HG03457 (cell line): Measurements from ENCODE around the gene DPT.
"Not testable (repeated sequence)": the region's sequence is repeated elsewhere in the genome, so short reads cannot be mapped to it uniquely, and the experiment has no call there.

Experiments
- ATAC-seq: cut with Tn5 transposase; IDR thresholded peaks from one replicate; pipeline ENCODE4 v1.9.1; 2021; ENCODE audit warnings: moderate number of reproducible peaks; ENCODE audit not compliant: unreplicated experiment

DPT gene

DNA sequence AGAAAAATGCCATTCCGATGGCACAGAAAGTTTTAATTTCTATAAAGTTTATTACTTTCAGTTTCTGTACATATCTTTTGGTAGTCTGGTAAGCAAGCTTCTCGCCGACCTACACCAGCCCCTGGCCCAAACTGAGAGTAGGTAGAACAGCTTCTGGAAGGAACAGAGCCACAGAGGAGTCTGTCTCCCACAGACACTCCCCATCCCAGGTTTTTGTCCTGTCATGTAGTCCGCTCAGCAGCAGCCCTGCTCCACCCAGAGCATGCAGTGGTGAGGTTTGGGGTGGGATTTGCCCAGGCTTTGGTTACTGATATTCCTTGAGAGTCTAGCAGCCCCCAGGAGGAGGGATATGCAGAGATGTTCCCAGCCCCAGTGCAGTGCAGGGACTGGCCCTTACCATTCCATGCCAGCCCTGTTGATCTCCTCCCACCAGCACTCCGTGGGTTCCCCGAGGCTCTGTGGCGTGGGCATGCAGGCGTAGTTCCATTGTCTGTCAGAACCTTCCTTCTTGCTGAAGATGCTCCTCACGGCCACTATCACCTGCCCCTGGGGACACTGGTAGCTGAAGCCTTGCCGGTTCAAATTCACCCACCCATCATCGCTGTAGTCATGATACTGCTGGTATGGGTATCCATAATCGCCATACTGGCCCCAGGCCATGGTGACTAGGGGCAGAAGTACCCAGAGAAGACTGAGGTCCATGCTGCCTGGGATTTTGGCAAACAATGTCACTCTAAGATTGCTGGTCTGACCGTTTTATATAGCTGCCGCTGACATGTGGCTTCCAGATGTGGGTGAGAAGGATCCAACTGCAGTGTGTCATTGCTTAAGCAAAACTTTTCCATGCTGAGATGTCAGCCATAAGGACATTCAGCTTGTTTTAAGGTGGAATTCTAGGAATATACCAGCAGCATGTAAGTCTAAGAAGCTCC lies at the start of gene DPT:
Gene DPT, minus strand, starts transcription at position 734 of the 932 bp plus-strand sequence. Its CDS starts 32 bp downstream, at position 702.
- no peak for ATAC-seq

- no peak for ATAC-seq
Observed at GRCh38 chr1:168775366-168775765, 46.4 kb upstream of the DPT start.

DNA sequence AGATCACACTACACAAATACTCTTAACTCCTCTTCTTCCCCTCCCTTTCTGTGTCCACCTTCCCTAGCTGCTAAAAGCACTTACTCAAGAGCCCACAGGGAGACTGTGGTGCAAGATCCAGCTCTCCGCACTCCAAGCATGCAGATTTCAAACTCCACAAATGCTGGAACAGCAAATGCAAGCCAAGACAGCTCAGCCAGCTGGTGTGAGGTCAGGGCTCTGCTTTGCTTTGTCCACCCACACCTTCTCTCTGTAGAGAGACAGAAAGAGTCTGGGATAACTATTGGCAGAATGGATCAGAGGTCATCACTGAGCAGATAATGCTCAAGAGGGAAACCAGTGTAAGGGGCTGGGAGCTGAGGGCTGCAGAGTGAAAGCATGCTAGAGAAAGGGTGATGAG lies 45.2 kb upstream of the DPT start:
- ATAC-seq, result no peak

DNA sequence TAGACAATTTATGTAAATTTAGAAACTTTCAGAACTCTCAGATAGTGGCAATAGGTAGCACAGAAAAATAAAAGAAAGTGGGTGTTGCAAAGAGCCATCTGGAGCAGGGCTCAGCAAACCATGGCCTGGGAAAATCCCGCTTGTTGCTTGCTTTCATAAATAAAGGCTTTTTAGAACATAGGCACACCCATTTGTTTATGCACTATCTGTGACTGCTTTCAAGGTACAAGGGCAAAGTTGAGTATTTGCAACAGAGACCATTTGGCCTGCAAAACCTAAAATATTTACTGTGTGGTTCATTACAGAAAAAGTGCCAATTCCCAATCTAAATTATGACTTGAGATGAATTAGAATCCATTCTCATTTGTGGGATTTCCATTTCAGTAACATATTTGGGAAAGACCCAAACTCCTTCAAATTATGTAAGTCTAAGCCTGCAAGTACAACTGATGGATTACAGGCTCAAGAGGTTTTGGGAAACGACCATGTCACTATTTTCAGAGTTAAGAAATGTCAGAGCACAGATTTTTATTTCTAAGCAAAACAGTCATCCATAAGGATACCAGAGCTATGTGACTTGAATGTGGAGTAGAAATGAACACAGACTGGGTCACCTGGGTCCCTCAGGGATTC lies 43.5 kb upstream of the DPT start:
- ATAC-seq, result no peak

GRCh38 chr1:168771104-168771630 lies 42.2 kb upstream of the DPT start:
- no peak for ATAC-seq

DNA sequence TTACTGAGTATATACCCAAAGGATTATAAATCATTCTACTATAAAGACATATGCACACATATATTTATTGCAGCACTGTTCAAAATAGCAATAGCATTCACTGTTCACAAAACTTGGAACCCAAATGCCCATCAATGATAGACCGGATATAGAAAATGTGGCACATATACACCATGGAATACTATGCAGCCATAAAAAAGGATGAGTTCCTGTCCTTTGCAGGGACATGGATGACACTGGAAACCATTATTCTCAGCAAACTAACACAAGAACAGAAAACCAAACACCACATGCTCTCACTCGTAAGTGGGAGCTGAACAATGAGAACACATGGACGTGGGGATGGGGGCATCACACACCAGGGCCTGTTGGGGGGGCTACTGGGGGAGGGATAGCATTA lies 40.9 kb upstream of the DPT start:
- not testable (repeated sequence) for ATAC-seq

GRCh38 chr1:168767894-168768584 lies 39.0 kb upstream of the DPT start:
- ATAC-seq, result no peak

DNA sequence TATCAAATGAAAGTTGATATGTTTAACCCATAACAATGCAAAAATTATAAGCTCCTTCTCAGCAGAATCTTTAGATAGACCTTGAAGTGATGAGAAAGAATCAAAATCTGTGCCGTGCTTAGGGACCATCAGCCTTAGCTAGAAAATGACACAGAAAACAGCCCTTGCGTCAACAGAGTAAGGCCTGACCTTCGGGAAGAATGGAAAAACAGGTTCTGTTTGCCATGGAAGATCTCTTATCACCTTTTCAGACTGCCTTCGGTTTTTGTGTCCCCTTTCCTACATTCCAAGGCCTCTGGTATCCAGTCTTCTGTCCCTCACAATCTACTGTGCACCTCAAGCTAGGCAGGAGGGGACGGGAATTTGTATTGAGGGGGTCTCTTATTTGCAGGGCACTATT lies 37.6 kb upstream of the DPT start:
- no peak for ATAC-seq

- ATAC-seq, result no peak
Observed at GRCh38 chr1:168763031-168763430, 34.0 kb upstream of the DPT start.

GRCh38 chr1:168762473-168762872 lies 33.5 kb upstream of the DPT start:
- ATAC-seq, result no peak

DNA sequence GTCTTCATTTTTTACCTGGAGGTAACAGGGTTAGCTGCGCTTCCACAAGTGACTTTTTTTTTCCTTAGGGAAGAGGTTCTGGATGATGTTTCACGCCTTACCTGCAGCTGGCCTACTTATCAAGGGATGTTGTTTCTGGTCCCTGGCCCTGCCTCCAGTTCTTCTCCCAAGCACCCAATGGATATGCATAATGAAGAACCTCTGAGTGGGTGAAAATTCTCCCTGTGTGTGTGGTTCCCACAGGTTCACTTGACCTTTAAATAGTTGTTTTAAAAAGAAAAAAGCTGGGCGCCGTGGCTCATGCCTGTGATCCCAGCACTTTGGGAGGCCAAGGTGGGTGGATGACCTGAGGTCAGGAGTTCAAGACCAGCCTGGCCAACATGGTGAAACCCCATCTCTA lies 31.8 kb upstream of the DPT start:
- ATAC-seq, result no peak

- no peak for ATAC-seq
Observed at GRCh38 chr1:168760241-168760640, 31.2 kb upstream of the DPT start.

DNA sequence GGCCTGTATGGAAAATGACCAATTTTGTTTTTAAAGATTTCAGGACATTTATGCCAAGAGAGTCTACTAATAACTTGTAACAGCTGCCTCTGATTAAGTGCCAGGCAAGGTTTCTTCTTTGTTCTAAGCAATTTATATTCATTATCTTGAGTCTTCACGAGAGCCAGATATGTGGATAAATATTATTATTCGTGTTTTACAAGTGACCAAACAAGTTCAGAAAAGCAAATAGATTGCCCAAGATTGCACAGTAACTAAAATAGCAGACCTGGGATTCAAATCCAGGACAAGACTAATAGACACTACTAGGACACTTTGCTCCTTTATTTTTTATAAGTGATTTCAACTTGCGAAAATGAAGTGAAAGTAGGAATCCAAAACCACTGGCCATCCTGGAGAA lies 30.1 kb upstream of the DPT start:
- ATAC-seq, result no peak

GRCh38 chr1:168758503-168758902 lies 29.5 kb upstream of the DPT start:
- no peak for ATAC-seq

DNA sequence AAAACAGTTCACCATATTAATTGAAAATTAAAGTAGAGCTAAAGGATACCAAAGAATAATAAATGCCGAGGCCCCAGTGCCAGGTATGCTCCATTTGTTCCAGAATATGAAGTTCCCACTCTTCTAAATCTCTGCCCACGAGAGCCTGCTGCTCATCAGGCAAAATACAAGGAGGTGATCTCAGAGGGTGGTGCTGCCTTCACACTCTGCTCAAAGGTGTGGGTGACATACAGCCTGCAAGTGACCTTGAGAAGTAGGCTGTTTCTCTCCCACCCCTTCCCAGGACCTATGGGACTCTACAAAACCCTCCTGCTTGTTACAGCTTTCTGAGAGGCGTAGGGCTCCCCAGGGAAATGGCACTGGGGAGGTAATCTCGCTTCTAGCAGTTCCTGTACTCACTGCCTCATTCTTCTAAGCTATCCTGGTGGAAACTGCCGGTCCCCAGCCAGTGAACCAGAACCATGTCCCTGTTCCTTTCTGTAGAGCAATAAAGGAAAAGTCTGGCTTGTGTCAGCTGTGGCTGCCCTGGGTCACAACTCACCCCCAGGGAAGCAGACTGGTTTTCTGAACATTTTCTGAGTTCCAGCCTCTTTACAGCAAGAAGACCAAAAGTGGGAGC lies 26.9 kb upstream of the DPT start:
- no peak for ATAC-seq

- ATAC-seq, result no peak
Observed at GRCh38 chr1:168752171-168752832, 23.3 kb upstream of the DPT start.

- no peak for ATAC-seq
Observed at GRCh38 chr1:168751195-168751650, 22.2 kb upstream of the DPT start.

- ATAC-seq, result no peak
Observed at GRCh38 chr1:168742994-168743650, 14.1 kb upstream of the DPT start.

- ATAC-seq, result no peak
Observed at GRCh38 chr1:168742386-168742785, 13.4 kb upstream of the DPT start.

- no peak for ATAC-seq
Observed at GRCh38 chr1:168739908-168740307, 10.9 kb upstream of the DPT start.
